Measurements from ENCODE around the gene MED19.
"Not testable (repeated sequence)": the region's sequence is repeated elsewhere in the genome, so short reads cannot be mapped to it uniquely, and the experiment has no call there.

MED19 gene

DNA sequence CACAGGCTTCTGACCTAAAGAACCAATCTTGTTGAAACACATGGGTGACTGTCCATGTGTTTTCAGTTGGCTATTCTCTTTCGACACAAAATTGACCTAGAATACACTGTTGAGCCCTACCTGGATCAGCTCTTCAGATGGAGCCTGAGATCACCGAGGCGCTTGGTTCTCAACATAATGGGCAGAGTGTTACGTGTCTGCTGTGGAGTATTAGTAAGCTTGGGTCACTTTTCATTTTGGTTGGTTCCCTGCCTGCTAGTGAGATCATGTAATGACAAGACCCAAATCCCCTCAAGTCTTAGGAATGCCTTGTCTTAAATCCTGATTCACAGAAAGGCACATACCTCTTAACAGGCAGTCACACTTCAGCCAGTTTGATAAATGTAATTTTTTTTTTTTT lies 8.7 kb downstream of the MED19 start:
- no peak for DNase-seq

GRCh38 chr11:57700425-57700824 lies 11.6 kb downstream of the MED19 start:
- no peak for DNase-seq

- DNase-seq, result no peak
Observed at GRCh38 chr11:57699813-57700212, 12.2 kb downstream of the MED19 start.

- DNase-seq, result no peak
Observed at GRCh38 chr11:57698843-57699365, 13.1 kb downstream of the MED19 start.

- DNase-seq, result not testable (repeated sequence)
Observed at GRCh38 chr11:57690474-57690873, 21.5 kb downstream of the MED19 start.

- no peak for DNase-seq
Observed at GRCh38 chr11:57681168-57681567, 30.8 kb downstream of the MED19 start.

DNA sequence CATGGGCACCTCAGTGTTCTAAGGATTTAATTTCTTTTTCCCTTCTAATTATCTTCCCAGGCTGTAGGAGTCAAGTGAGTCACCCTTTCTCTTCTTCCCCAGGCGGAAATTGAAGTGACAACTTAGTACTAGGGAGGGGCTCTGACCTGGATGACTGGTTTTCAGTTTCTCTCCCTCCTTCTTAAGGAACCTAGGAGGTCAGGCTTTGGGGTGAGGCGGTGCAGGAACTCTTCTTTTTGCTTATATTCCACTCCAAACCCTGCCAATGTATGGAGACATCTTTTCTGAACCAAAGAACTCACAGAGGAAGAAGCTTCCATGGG lies 31.5 kb downstream of the MED19 start:
- no peak for DNase-seq

DNA sequence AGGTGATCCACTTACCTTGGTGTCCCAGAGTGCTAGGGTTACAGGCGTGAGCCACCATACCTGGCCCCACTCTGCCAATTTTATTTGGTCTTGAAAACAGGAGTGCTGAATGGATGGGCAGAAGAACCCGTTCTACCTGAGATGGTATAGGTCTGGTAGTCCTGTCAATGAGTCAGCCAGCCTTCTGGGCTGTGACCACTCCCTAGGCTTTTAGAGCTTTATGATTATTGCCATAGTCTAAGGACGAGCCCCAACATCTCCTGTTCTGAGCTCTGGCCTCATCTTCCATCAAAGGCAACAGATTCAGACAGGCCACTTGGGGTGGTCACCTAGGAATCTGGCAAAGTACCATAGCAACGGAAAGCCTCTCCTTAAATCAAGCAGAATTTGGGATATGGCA lies 32.6 kb downstream of the MED19 start:
- DNase-seq, result no peak

DNA sequence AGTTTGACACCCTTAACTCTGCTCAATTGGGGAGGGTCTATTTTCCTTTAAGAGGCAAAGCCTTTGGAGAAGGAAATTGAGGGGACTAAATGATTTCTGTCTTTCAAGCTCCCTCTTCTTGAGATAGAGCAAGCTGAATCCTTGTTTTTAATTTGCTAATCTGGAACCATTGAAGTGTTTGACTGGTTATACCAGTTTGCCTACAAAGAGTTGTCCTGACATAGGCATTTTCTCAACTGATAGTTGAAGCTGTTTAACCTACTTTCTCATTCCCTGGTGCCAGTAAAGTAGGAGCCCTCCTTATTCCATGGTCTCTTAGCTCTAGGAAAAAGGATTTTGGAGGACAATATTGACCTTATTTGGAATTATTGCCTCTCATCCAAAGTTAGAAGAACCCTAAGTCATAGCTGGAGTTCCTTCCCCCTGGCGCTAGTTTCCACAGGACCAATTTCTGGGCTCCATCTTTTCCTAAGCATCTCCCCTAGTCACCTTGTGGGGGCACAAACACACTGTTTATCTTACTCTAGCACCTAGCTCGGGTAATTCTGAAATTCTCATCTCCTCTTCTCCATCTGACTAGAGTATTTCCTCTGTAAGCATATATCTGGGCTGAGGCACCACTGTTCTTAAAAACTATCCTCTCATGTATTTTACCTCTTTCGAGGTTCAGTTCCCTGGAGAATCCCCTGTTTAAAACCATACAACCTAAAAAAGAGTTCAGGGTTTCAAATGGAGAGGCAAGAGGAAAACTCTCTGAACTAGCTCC lies 36.7 kb downstream of the MED19 start:
- DNase-seq, result no peak

- no peak for DNase-seq
Observed at GRCh38 chr11:57674251-57674650, 37.8 kb downstream of the MED19 start.

DNA sequence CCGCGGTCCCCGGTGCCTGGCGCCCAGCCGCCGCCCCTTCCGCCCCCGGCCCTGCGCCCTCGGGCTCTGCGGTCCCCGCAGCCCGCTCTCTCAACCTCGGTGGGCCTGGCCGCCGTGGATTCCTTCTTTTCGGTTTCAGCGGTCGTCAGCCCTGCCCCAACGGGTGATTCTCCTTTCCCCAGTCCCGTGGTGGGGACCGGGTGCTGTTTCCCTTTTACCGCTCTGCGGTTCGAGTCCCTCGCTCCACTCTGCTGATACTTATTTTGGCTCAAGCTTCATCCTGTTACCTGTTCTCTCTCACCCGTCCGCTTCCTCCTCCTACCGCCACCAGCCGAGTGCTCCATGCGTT lies 43.6 kb downstream of the MED19 start:
- no peak for DNase-seq

GRCh38 chr11:57667736-57668433 lies 44.1 kb downstream of the MED19 start, which contains the start of gene ZDHHC5:
ZDHHC5 (plus strand) TSS chr11:57668114; CDS start chr11:57673091, 4,977 bp downstream.
- peak; percentile 100 for DNase-seq

GRCh38 chr11:57667117-57667735 lies 44.8 kb downstream of the MED19 start:
- DNase-seq, result peak; percentile 99

DNA sequence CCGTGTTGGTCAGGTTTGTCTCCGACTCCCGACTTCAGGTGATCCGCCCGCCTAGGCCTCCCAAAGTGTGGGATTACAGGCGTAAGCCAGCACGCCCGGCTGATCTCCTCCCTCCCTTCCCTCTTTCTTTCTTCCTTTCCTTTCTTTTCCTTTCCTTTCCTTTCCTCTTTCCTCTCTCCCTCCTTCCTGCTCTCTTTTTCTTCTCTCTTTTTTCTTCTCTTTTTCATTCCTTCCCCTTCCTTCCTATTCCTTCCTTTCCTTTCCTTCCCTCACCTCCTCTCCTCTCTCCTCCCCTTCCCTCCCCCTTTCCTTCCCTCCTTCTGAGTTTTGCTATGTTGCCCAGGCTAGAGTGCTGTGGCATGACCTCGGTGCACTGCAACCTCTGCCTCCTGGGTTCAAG lies 48.0 kb downstream of the MED19 start:
- no peak for DNase-seq

DNA sequence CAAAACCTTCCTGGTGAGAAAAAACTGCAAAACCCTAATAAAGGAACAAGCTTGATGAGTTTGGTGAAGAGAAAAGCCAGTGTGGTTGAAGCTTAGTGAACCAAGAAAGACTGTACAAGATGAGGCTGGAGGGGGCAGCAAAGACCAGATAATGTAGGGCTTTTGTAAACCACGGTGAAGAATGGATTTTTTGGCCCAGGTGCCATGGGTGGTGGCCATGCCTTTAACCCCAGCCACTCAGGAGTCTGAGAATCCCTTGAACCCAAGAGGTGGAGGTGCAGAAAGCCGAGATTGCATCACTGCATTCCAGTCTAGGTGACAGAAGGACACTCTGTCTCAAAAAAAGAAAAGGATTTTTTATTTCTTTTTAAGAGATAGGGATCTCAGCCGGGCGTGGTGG lies 49.1 kb downstream of the MED19 start:
- no peak for DNase-seq

DNA sequence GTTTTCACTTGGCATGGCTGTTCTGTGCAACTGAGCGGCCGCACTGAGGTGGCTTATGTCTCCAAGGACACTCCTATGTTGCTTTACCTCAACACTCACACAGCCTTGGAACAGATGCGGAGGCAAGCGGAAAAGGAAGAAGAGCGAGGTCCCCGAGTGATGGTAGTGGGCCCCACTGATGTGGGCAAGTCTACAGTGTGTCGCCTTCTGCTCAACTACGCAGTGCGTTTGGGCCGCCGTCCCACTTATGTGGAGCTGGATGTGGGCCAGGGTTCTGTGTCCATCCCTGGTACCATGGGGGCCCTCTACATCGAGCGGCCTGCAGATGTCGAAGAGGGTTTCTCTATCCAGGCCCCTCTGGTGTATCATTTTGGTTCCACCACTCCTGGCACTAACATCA lies 52.3 kb downstream of the MED19 start:
- no peak for DNase-seq

GRCh38 chr11:57658023-57658361 lies 54.0 kb downstream of the MED19 start:
- no peak for DNase-seq

DNA sequence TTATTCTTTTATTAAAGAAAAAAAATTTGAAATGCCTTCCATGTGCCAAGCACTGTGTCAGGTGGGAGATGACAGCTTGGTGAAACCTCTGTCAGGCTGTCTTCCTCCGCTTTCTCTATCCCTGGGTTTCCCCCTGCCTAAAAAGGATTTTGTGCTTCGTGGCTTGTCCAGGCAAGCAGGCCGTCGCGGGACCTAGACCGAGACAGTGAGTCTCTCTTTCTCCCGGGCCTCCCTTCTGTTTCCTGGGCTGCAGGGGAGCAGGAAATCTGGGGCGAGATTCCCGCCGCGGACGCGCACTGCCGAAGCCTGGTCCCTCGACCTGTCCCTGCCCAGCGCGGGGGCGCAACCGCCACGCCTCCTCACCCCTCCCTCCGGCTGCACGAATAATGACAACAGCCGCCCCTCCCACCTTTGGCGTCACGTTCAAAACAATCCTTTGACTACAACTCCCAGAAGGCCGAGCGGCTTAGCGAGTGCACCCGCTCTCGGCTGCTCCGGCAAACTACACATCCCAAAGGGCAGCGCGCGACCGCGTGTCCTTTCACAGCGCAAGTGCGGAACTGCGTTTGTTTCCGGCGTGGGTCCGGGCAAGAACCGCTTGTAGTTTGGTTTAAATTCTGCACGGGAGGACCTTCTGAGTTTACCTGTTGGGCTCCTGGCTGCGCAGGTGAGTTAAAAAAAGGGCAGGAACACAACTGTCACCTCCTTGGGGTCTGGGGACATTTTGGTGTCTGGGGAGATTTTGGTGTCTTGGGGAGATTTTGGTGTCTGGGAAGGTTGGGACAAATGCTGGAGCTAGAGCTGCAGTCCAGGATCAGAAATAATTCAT lies 54.6 kb downstream of the MED19 start, which contains the start of gene CLP1:
Gene CLP1, plus strand, starts transcription at position 569 of the 829 bp plus-strand sequence. CDS start 1,715 bp downstream, outside the sequence.
- peak; percentile 99 for DNase-seq

DNA sequence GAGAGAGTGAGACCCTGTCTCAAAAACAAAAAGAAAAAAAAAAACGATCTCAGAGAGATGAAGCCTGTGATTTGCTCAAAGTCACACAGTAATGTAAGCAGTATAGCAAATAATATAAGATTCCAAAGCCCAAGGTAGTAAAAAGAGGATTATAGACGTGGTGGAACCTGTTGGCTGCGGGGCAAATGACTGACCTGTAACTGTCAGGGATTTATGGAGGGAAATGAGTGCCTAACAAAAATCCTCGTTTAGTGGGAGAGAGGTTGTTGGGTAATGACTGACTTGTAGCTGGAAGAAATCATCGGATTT lies 55.2 kb downstream of the MED19 start:
- DNase-seq, result no peak

All from fibroblast of upper back skin (primary cell).